Dendritic cell treated with granulocyte-macrophage colony-stimulating factor and Interleukin-4, amounts not matched to agents 40 ng/mL and 50 ng/mL, for 4 days (primary cell): ENCODE data around the gene GIPC2.

ENCODE experiments used
- H3K27ac Mint-ChIP-seq: one replicate; pipeline ENCODE4 v1.8.0; 2022; ENCODE audit warnings: mild to moderate bottlenecking, mixed read lengths
- H3K27me3 Mint-ChIP-seq: one replicate; pipeline ENCODE4 v1.8.0; 2022; ENCODE audit warnings: mild to moderate bottlenecking, mixed read lengths
- H3K36me3 Mint-ChIP-seq: one replicate; pipeline ENCODE4 v1.8.0; 2022; ENCODE audit warnings: low read depth, mixed read lengths
- H3K4me1 Mint-ChIP-seq: one replicate; pipeline ENCODE4 v1.8.0; 2022; ENCODE audit warnings: low read depth, mixed read lengths
- H3K4me3 Mint-ChIP-seq: one replicate; pipeline ENCODE4 v1.8.0; 2022; ENCODE audit warnings: mild to moderate bottlenecking, moderate library complexity, mixed read lengths
- H3K9me3 Mint-ChIP-seq: one replicate; pipeline ENCODE4 v1.8.0; 2022; ENCODE audit warnings: mixed read lengths
- intact Hi-C: fragments of 100-400 bp; cut with micrococcal nuclease; formaldehyde crosslinking; loops from one replicate; pipeline ENCODE4 v1.15.0; 2022

Gene GIPC2

DNA sequence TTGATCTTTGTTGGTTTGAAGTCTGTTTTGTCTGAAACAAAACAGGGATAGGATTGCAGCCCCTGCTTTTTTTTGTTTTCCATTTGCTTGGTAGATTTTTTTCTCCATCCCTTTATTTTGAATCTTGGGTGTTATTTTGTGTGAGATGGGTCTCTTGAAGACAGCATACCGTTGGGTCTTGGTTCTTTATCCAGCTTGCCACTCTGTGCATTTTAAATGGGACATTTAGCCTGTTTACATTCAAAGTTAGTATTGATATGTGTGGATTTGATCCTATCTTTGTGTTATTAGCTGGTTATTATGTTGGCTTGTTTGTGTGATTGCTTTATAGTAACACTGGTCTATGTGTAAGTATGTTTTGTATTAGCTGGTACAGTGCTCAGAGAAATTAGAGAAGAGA, 40.9 kb downstream of the GIPC2 start:
- H3K27me3 Mint-ChIP-seq = no peaks in the 10 kb centered on the region
- no peak overlapping the region for H3K4me3 Mint-ChIP-seq
- no peak overlapping the region for H3K27ac Mint-ChIP-seq
- H3K36me3 Mint-ChIP-seq = no peaks in the 10 kb centered on the region
- intact Hi-C loops = loop anchor here (10.0 kb wide), 1 partner anchor 62 kb away; no protein-coding TSS in a partner anchor
- H3K9me3 Mint-ChIP-seq = peaks cover 26% of the 10 kb centered on the region
- H3K4me1 Mint-ChIP-seq = no peaks in the 10 kb centered on the region

DNA sequence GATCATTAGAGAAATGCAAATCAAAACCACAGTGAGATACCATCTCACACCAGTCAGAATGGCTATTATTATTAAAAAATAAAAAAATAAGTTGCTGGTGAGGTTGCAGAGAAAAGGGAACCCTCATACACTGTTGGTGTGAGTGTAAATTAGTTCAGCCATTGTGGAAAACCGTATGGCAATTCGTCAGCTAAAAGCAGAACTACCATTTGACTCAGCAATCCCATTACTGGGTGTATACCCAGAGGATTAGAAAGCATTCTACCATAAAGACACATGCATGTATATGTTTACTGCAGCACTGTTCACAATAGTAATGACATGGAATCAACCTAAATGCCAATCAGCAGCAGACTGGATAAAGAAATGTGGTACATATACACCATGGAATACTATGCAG, 42.2 kb downstream of the GIPC2 start:
- no peaks in the 10 kb centered on the region for H3K27me3 Mint-ChIP-seq
- H3K27ac Mint-ChIP-seq = no peak overlapping the region
- no peak overlapping the region for H3K4me3 Mint-ChIP-seq
- H3K4me1 Mint-ChIP-seq = no peaks in the 10 kb centered on the region
- intact Hi-C loops = loop anchor here (10.0 kb wide), 1 partner anchor 63 kb away; no protein-coding TSS in a partner anchor
- H3K36me3 Mint-ChIP-seq = no peaks in the 10 kb centered on the region
- H3K9me3 Mint-ChIP-seq = peaks cover 26% of the 10 kb centered on the region

DNA sequence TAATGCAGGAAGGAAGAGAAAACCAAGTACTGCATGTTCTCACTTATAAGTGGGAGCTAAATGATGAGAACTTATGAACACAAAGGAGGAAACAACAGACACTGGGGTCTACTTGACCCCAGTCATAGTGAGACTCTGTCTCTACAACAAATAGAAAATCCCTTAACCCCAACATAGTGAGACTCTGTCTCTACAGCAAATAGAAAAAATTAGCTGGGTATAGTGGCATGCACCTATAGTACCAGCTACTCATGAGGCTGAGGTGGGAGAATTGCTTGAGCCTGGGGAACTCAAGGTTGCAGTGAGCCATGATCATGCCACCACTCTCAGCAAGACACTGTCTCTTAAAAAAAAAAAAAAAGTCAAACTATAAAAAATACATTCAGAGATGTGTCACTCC, 42.7 kb downstream of the GIPC2 start:
- Mint-ChIP-seq H3K4me1 (no peaks in the 10 kb centered on the region), H3K9me3 (peaks cover 26% of the 10 kb centered on the region), H3K4me3 (no peak overlapping the region), H3K27ac (no peak overlapping the region), H3K27me3 (no peaks in the 10 kb centered on the region), H3K36me3 (no peaks in the 10 kb centered on the region)
- intact Hi-C loops = loop anchor here (10.0 kb wide), 1 partner anchor 64 kb away; no protein-coding TSS in a partner anchor

DNA sequence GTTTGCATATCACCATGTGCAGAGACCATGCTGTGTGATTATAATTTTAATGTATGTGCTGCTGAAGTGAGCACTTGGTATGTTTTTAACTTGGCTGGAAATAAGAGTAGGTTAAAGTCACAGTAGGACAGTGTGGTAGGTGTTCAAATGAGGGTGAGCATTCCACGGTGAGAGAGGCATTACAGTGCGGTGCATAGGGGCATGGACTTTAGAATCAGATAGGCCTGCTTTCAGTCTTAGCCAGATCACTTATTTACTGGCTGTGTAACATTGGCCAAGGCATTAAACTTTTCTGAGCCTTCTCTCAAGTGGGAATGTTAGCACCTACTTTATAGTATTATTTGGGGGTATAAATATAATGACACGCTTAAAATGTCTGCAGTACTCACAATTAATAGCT, 43.2 kb downstream of the GIPC2 start:
- no peaks in the 10 kb centered on the region for H3K36me3 Mint-ChIP-seq
- H3K9me3 Mint-ChIP-seq = peaks cover 26% of the 10 kb centered on the region
- no peak overlapping the region for H3K4me3 Mint-ChIP-seq
- no peaks in the 10 kb centered on the region for H3K4me1 Mint-ChIP-seq
- H3K27me3 Mint-ChIP-seq = no peaks in the 10 kb centered on the region
- intact Hi-C loops = loop anchor here (10.0 kb wide), 1 partner anchor 64 kb away; no protein-coding TSS in a partner anchor
- H3K27ac Mint-ChIP-seq = no peak overlapping the region

DNA sequence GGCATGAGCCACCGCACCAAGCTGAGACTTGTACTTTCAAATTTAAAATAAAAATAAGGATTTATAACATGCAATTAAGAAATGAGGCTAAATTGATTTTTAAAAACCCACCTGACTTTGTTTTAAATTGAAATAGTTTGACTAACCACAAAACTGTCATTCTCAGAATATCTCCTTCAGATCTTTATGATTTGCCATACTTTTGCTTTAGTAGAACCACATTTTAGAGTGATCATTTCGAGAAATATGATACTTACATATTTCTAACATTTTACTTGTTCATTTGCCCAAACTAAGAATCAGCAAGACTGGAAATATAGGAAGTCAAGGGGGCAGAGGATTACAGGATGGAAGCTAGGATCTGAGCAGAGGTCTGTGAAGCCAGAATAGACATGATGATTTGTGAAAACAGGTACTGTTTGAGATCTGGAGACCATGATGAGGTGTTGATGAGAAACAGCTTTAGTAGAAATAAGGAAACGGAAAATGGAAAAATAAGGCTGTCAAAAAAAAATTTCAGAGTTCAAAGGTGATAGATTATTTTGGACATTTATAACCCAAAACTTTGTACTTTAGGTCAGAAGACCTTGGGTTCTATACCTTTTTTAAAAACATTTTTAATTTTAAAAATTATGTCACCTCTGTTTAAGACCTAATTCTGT, 44.8 kb downstream of the GIPC2 start:
- no peaks in the 10 kb centered on the region for H3K36me3 Mint-ChIP-seq
- peaks cover 17% of the 10 kb centered on the region for H3K9me3 Mint-ChIP-seq

DNA sequence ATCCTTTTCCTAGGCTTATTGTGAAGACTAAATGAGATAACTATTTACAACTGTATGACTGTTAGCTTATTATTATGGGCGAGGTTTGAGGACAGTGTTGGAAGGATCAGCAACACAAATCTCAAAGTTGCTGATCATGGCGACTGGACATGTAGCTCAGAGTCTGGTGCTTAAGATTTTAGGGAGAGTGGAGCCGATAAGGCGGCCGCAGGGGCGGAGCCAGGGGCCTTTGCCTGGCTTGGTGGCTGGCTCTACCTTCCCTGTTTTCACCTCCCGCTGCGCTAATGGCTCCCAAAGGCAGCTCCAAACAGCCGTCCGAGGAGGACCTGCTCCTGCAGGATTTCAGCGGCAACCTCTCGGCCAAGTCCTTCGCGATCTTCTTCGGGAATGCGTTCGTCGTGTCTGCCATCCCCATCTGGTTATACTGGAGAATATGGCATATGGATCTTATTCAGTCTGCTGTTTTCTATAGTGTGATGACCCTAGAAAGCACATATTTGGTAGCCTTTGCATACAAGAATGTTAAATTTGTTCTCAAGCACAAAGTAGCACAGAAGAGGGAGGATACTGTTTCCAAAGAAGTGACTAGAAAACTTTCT, 45.5 kb downstream of the GIPC2 start:
- intact Hi-C loops = no loop called here
- Mint-ChIP-seq H3K4me3 (no peak overlapping the region), H3K4me1 (no peaks in the 10 kb centered on the region), H3K27me3 (no peaks in the 10 kb centered on the region), H3K9me3 (peaks cover 10% of the 10 kb centered on the region), H3K27ac (no peak overlapping the region), H3K36me3 (no peaks in the 10 kb centered on the region)

More for the DNA sequence above, 44.8 kb downstream of the GIPC2 start:
- Mint-ChIP-seq H3K27me3 (no peaks in the 10 kb centered on the region), H3K4me3 (no peak overlapping the region), H3K27ac (no peak overlapping the region), H3K4me1 (no peaks in the 10 kb centered on the region)
- intact Hi-C loops = no loop called here

DNA sequence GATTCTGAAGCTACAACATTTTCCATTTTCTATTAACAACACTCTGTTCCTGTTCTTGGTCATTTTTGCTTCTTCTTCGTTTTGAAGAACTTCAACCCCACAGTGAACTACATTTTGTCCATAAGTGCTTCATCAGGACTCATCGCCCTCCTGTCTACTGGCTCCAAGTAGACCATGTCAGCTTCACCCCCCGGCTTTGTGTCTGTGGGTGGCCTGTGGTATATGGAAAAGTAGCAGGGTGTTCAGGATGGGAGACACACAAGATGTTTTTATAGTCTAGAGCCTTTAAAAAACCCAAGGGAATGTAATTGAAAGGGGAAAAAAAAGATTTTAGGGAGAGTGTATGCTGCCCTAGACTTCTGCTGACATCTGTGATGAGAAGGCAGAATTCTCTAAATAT, 46.1 kb downstream of the GIPC2 start:
- no peaks in the 10 kb centered on the region for H3K4me1 Mint-ChIP-seq
- H3K9me3 Mint-ChIP-seq = peaks cover 4% of the 10 kb centered on the region
- no peaks in the 10 kb centered on the region for H3K27me3 Mint-ChIP-seq
- no peaks in the 10 kb centered on the region for H3K36me3 Mint-ChIP-seq
- no peak overlapping the region for H3K27ac Mint-ChIP-seq
- intact Hi-C loops = no loop called here
- no peak overlapping the region for H3K4me3 Mint-ChIP-seq

DNA sequence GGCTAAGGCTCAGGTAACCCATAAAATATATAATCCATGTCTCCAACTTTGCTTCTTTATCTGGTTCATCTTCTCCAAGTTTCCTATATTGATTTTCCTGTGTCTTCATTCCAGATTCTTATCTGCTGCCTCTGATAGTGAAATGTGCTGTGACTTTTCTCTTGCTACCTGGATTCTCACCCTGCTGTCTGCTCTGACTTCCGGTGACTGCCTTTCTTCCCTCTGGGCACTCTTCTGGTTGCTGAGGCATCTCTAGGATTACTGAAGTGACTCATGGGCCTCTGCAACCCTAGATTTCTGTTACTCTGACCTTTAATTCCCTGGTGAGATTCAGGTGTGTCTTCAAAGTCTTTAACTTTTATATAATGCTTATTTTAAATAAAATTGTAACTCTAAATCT, 46.9 kb downstream of the GIPC2 start:
- H3K27ac Mint-ChIP-seq = no peak overlapping the region
- H3K4me1 Mint-ChIP-seq = no peaks in the 10 kb centered on the region
- intact Hi-C loops = no loop called here
- H3K27me3 Mint-ChIP-seq = no peaks in the 10 kb centered on the region
- H3K36me3 Mint-ChIP-seq = no peaks in the 10 kb centered on the region
- H3K9me3 Mint-ChIP-seq = no peaks in the 10 kb centered on the region
- no peak overlapping the region for H3K4me3 Mint-ChIP-seq

DNA sequence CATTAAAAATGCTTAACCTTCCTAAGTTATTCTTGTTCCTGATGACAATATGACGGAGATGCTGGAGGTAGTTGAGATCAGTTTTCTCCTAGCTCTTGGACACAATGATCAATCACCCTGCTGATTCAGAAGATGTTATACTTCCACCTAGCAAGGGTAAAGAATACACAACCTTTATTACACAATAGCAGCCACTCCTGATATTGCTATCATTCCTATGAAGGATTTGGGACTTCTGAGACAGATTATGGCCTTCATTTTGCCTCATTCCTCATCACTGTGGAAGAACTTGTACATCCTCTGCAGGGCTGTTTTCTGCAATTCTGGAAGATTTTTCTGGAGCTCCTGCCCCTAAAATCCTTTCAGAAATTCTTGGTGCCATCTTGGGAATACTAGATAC, 47.8 kb downstream of the GIPC2 start:
- no peaks in the 10 kb centered on the region for H3K27me3 Mint-ChIP-seq
- no peaks in the 10 kb centered on the region for H3K4me1 Mint-ChIP-seq
- no peaks in the 10 kb centered on the region for H3K9me3 Mint-ChIP-seq
- no peak overlapping the region for H3K4me3 Mint-ChIP-seq
- H3K27ac Mint-ChIP-seq = no peak overlapping the region
- intact Hi-C loops = no loop called here
- no peaks in the 10 kb centered on the region for H3K36me3 Mint-ChIP-seq

DNA sequence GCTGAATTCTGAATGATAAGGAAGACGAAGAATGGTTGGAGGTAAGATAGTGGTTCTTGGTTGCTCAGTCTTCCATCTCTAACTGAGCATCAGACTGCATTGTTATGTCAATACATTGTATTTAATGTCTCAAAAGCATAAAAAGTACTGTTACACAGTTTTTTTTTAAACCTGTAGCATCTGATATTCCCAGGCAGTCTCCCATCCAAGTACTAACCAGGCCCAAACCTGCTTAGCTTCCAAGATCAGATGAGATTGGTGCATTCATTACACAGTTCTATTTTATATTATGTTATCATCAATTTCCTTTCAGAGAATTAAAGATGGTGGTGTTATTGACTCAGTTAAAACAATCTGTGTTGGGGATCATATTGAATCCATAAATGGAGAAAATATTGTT, 48.9 kb downstream of the GIPC2 start:
- intact Hi-C loops = no loop called here
- H3K27ac Mint-ChIP-seq = no peak overlapping the region
- H3K36me3 Mint-ChIP-seq = no peaks in the 10 kb centered on the region
- H3K9me3 Mint-ChIP-seq = no peaks in the 10 kb centered on the region
- no peaks in the 10 kb centered on the region for H3K27me3 Mint-ChIP-seq
- no peak overlapping the region for H3K4me3 Mint-ChIP-seq
- H3K4me1 Mint-ChIP-seq = no peaks in the 10 kb centered on the region

DNA sequence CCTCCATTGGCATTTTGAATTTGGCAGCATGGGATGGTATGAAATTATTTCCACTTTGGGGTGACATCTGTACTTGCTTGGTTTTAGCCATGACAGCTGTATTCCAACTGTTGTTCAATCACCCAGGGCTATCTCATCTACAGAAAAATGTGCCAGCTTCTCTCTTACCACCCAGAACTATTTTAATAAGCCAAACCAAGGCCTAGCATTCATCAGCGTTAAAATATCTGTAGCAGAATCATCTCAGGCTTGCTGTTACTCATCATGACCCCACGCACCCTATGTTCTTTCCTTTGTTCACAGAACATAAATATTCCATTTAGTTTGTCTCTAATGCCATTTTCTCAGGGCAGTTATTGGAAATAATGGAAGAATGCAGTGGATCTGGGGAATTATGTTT, 49.8 kb downstream of the GIPC2 start:
- H3K4me3 Mint-ChIP-seq = no peak overlapping the region
- H3K27ac Mint-ChIP-seq = no peak overlapping the region
- no peaks in the 10 kb centered on the region for H3K27me3 Mint-ChIP-seq
- no peaks in the 10 kb centered on the region for H3K36me3 Mint-ChIP-seq
- no peaks in the 10 kb centered on the region for H3K9me3 Mint-ChIP-seq
- intact Hi-C loops = no loop called here
- H3K4me1 Mint-ChIP-seq = no peaks in the 10 kb centered on the region

DNA sequence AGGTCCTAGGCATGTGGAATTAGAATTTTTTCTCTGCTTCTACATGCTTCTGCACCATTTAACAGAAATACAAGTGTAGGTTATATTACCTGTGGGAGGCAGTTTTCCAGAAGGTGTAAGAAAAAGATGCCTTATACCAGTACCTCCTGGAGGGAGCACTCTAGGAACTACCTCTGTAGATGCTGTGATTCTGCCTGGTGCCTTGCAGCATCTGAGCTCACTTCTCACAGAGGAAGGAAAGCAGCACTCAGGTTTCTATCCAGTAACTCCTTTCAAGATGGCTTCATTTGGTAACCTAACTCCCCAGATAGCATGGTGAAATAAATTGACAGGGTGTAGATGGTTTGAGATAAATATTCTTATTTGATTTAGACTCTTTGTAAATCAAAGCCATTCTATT, 50.3 kb downstream of the GIPC2 start:
- H3K27me3 Mint-ChIP-seq = no peaks in the 10 kb centered on the region
- H3K9me3 Mint-ChIP-seq = no peaks in the 10 kb centered on the region
- no peaks in the 10 kb centered on the region for H3K36me3 Mint-ChIP-seq
- H3K27ac Mint-ChIP-seq = no peak overlapping the region
- no peaks in the 10 kb centered on the region for H3K4me1 Mint-ChIP-seq
- intact Hi-C loops = no loop called here
- no peak overlapping the region for H3K4me3 Mint-ChIP-seq

DNA sequence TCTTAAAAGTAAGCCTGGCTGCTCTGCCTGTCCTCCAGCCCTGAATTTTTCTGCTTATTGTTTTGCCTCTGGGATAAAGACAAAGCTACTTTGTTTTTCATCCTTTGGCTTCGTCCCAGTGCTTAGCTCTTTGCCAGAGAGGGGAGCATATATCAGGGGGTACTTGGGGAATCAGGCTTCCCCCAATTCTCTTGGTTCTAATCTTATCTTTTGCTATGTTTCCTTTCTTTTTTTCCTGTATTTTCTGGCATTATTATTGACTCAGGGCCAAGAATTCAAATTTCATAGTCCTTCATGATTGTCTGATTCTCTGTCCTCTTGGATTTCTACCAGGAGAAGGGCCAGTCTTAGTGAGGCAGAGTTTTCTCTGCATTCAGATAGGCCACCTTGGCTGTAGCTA, 51.2 kb downstream of the GIPC2 start:
- intact Hi-C loops = no loop called here
- Mint-ChIP-seq H3K27ac (no peak overlapping the region), H3K4me1 (no peaks in the 10 kb centered on the region), H3K9me3 (no peaks in the 10 kb centered on the region), H3K27me3 (no peaks in the 10 kb centered on the region), H3K4me3 (no peak overlapping the region), H3K36me3 (no peaks in the 10 kb centered on the region)

DNA sequence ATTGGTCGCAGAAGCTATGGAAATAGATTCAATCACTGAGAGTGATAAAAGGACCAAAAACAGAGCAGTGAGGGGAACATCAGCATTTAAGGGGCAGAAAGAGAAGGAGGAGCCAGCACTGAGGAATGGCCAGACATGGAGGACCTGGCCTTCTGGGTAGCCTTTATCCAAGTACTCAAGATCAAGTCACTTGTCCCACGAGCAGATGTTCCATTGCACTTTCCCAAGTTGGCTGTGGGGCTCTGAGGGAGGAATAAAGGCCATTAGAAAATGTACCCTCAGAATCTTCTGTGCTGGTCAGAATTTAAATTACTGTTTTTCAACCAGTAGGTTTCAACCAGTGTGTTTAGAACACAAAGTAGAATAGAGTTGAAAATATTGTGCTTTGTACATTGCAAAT, 55.3 kb downstream of the GIPC2 start:
- intact Hi-C loops = no loop called here
- H3K4me1 Mint-ChIP-seq = no peaks in the 10 kb centered on the region
- no peak overlapping the region for H3K4me3 Mint-ChIP-seq
- no peaks in the 10 kb centered on the region for H3K27me3 Mint-ChIP-seq
- H3K9me3 Mint-ChIP-seq = no peaks in the 10 kb centered on the region
- H3K27ac Mint-ChIP-seq = no peak overlapping the region
- H3K36me3 Mint-ChIP-seq = no peaks in the 10 kb centered on the region

DNA sequence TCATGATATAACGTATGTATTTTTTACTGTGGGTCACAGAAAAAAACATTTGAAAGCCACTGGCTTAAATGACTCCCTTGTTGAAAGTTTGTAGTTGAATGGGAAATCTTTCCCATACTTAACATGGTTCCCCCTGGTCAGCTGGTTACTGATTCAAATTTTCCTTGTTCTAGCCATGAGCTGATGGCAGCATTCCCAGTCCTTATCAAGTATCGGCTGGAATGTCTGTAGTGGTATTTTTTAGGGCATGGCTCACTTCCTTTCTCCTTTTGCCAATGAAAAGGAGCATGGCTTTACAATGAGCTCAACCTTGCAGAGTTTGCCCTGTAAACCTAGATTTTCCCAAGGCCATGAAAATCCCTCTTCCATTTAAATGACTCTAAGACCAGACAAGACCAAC, 55.7 kb downstream of the GIPC2 start:
- Mint-ChIP-seq H3K4me3 (no peak overlapping the region), H3K9me3 (no peaks in the 10 kb centered on the region), H3K4me1 (no peaks in the 10 kb centered on the region), H3K36me3 (no peaks in the 10 kb centered on the region), H3K27me3 (no peaks in the 10 kb centered on the region), H3K27ac (no peak overlapping the region)
- intact Hi-C loops = no loop called here
